Posterior cingulate gyrus (tissue), 11 donors: ENCODE results near the gene CD1C.
"Not testable (repeated sequence)": the region's sequence is repeated elsewhere in the genome, so short reads cannot be mapped to it uniquely, and the experiment has no call there.

Experiments used
- DNase-seq, 10 donors: peaks; one replicate each; pipeline versions ENCODE4 v3.0.0 to v3.0.0-alpha.2; 2020 to 2021; ENCODE audit warnings: mixed read lengths in 3 of 10
- intact Hi-C: fragments of 100-400 bp; cut with DNase I; formaldehyde crosslinking; loops from one replicate; pipeline ENCODE4 v1.15.1; 2023

Gene CD1C

GRCh38 chr1:158289811-158290210 is at the start of gene CD1C:
TSS of gene CD1C (plus strand) at chr1:158289923. CDS start at chr1:158290065, 142 bp downstream.
- no peak for DNase-seq
- intact Hi-C loops: no loop called here

- no peak for DNase-seq
- intact Hi-C loops: no loop called here
These were observed 43.1 kb upstream of the CD1C start for GRCh38 chr1:158246650-158247049.

- intact Hi-C loops: no loop called here
These were observed 41.6 kb upstream of the CD1C start for GRCh38 chr1:158248118-158248517.

GRCh38 chr1:158248771-158249170 is 41.0 kb upstream of the CD1C start:
- intact Hi-C loops: no loop called here
- DNase-seq: no peak

More at GRCh38 chr1:158248118-158248517, 41.6 kb upstream of the CD1C start:
- DNase-seq: no peak

GRCh38 chr1:158249646-158250045 is 40.1 kb upstream of the CD1C start:
- peak in 1 of 10 donors; percentile 59 for DNase-seq

GRCh38 chr1:158251163-158251562 is 38.6 kb upstream of the CD1C start:
- intact Hi-C loops: no loop called here
- DNase-seq: no peak

More at GRCh38 chr1:158249646-158250045, 40.1 kb upstream of the CD1C start:
- intact Hi-C loops: no loop called here

- DNase-seq: no peak
- intact Hi-C loops: no loop called here
These were observed 34.1 kb upstream of the CD1C start for GRCh38 chr1:158255656-158256055.

- intact Hi-C loops: not testable (repeated sequence)
- DNase-seq: peak in 2 of 10 donors; percentile 51 to 62
These were observed 33.0 kb upstream of the CD1C start for GRCh38 chr1:158256747-158257146.

- no peak for DNase-seq
- intact Hi-C loops: no loop called here
These were observed 31.8 kb upstream of the CD1C start for GRCh38 chr1:158257888-158258287.

GRCh38 chr1:158259117-158259516 is 30.6 kb upstream of the CD1C start:
- intact Hi-C loops: no loop called here
- DNase-seq: no peak

- intact Hi-C loops: no loop called here
These were observed 17.0 kb upstream of the CD1C start for GRCh38 chr1:158272681-158273080.

GRCh38 chr1:158274797-158275196 is 14.9 kb upstream of the CD1C start:
- intact Hi-C loops: no loop called here
- DNase-seq: no peak

More at GRCh38 chr1:158272681-158273080, 17.0 kb upstream of the CD1C start:
- no peak for DNase-seq

- DNase-seq, intact Hi-C loops: not testable (repeated sequence)
These were observed 7.3 kb upstream of the CD1C start for GRCh38 chr1:158282421-158282820.

GRCh38 chr1:158283965-158284364 is 5.8 kb upstream of the CD1C start:
- intact Hi-C loops: no loop called here
- no peak for DNase-seq

- intact Hi-C loops: no loop called here
- peak in 6 of 10 donors; percentile 9 to 20 (median 16) for DNase-seq
These were observed 3.9 kb upstream of the CD1C start for GRCh38 chr1:158285756-158286241.

- no peak for DNase-seq
- intact Hi-C loops: no loop called here
These were observed 3.2 kb upstream of the CD1C start for GRCh38 chr1:158286487-158286886.

- no peak for DNase-seq
- intact Hi-C loops: no loop called here
These were observed 2.8 kb upstream of the CD1C start for GRCh38 chr1:158286941-158287346.

- no peak for DNase-seq
- intact Hi-C loops: no loop called here
These were observed 660 bp downstream of the CD1C start for GRCh38 chr1:158290321-158290844.

- peak in 3 of 10 donors; percentile 39 to 62 (median 39) for DNase-seq
- intact Hi-C loops: no loop called here
These were observed 6.1 kb downstream of the CD1C start for GRCh38 chr1:158295791-158296190.

GRCh38 chr1:158310623-158311022 is 20.9 kb downstream of the CD1C start:
- intact Hi-C loops: no loop called here
- DNase-seq: no peak

- intact Hi-C loops: no loop called here
- no peak for DNase-seq
These were observed 21.3 kb downstream of the CD1C start for GRCh38 chr1:158311066-158311465.

GRCh38 chr1:158323866-158324265 is 34.1 kb downstream of the CD1C start:
- intact Hi-C loops: no loop called here
- DNase-seq: no peak

GRCh38 chr1:158324395-158324794 is 34.7 kb downstream of the CD1C start:
- no peak for DNase-seq
- intact Hi-C loops: no loop called here
